Cardiac fibroblast (primary cell): ENCODE data around the gene PRKD3.

Source experiments
- DNase-seq, 2 donors: peaks; one replicate each; pipeline versions ENCODE4 v3.0.0 to v3.0.0-alpha.2; 2010; ENCODE audit warnings: low read depth in 2 of 2
- H3K4me3 ChIP-seq, 2 donors: replicated peaks in 1 of 2; 1 replicate in 1 of 2; 2 replicates in 1 of 2; pipeline ENCODE4 v1.5.1; 2011; ENCODE audit warnings: low read depth in 2 of 2, low read length in 2 of 2, mild to moderate bottlenecking in 2 of 2, moderate library complexity in 1 of 2
- CTCF ChIP-seq: IDR thresholded peaks from one replicate; pipeline ENCODE4 v1.5.1; 2011; ENCODE audit warnings: low read depth, mild to moderate bottlenecking, low read length, inconsistent platforms

The PRKD3 gene

GRCh38 chr2:37319754-37320609 lies 4.7 kb downstream of the PRKD3 start:
- DNase-seq, result no peak
- H3K4me3 ChIP-seq, result no peak overlapping the region
- TF ChIP-seq CTCF, result no peak

GRCh38 chr2:37318401-37318800 lies 6.2 kb downstream of the PRKD3 start:
- no peak overlapping the region for H3K4me3 ChIP-seq
- no peak for TF ChIP-seq CTCF
- DNase-seq, result peak; percentile 57 to 70

GRCh38 chr2:37317746-37318145 lies 6.9 kb downstream of the PRKD3 start:
- H3K4me3 ChIP-seq, result no peak overlapping the region
- no peak for DNase-seq
- TF ChIP-seq CTCF, result no peak

- no peak overlapping the region for H3K4me3 ChIP-seq
- no peak for TF ChIP-seq CTCF
- no peak for DNase-seq
Observed at GRCh38 chr2:37316181-37316580, 8.5 kb downstream of the PRKD3 start.

GRCh38 chr2:37315364-37315763 lies 9.3 kb downstream of the PRKD3 start:
- DNase-seq, result no peak
- no peak overlapping the region for H3K4me3 ChIP-seq
- no peak for TF ChIP-seq CTCF

- DNase-seq, result no peak
- no peak for TF ChIP-seq CTCF
- no peak overlapping the region for H3K4me3 ChIP-seq
Observed at GRCh38 chr2:37307500-37307899, 17.1 kb downstream of the PRKD3 start.
